A673 (cell line): ENCODE measurements around the gene NCLN. TPM values are rescaled to one million over a fixed set of nuclear protein-coding genes. Genes with fewer than 3 reads are reported as not detected.
"Not testable (repeated sequence)": the region's sequence is repeated elsewhere in the genome, so short reads cannot be mapped to it uniquely, and the experiment has no call there.

Source experiments
- BruUV-seq: library from RNA; stranded (reverse); fragments of 400-500 nt; replicated peaks from 2 replicates; lab custom pipeline; 2021; lab: Mats Ljungman, UMichigan
- CTCF ChIA-PET: fragments of 300-600 bp; sonication (Branson Sonifier 250); formaldehyde crosslinking; loops from one replicate; lab custom pipeline; 2022; ENCODE audit warnings: antibody characterized with exemption; lab: Charles Lee
- POLR2A ChIA-PET: fragments of 300-600 bp; sonication (Branson Sonifier 250); formaldehyde crosslinking; loops from one replicate; lab custom pipeline; 2022; ENCODE audit warnings: antibody characterized with exemption; ENCODE audit not compliant: low non-redundant PET; lab: Charles Lee
- DNase-seq: peaks from one replicate; pipeline ENCODE4 v3.0.0-alpha.2; 2015; ENCODE audit warnings: low spot score
- H3K27ac ChIP-seq: fragments of 200-600 bp; sonication (generic); 2 replicates; pipeline ENCODE4 v1.5.1; 2016; ENCODE audit warnings: mixed run types, low read depth, mild to moderate bottlenecking, mixed read lengths, antibody characterized with exemption, low read length; ENCODE audit not compliant: poor library complexity, severe bottlenecking
- H3K27me3 ChIP-seq: fragments of 200-600 bp; sonication (generic); replicated peaks from 2 replicates; pipeline ENCODE4 v1.6.1; 2017; ENCODE audit warnings: mixed run types, low read depth, mild to moderate bottlenecking, mixed read lengths, antibody characterized with exemption, low read length; ENCODE audit not compliant: insufficient read depth, poor library complexity
- H3K36me3 ChIP-seq: fragments of 200-600 bp; sonication (generic); 2 replicates; pipeline ENCODE4 v1.6.1; 2016; ENCODE audit warnings: mixed run types, mild to moderate bottlenecking, mixed read lengths, antibody characterized with exemption, low read length; ENCODE audit not compliant: insufficient read depth, poor library complexity, severe bottlenecking
- H3K4me1 ChIP-seq: fragments of 200-600 bp; sonication (generic); 2 replicates; pipeline ENCODE4 v1.6.1; 2017; ENCODE audit warnings: mixed run types, mild to moderate bottlenecking, mixed read lengths, antibody characterized with exemption, low read length; ENCODE audit not compliant: insufficient read depth, poor library complexity, severe bottlenecking
- H3K4me3 ChIP-seq: fragments of 200-600 bp; sonication (generic); 2 replicates; pipeline ENCODE4 v1.5.1; 2016; ENCODE audit warnings: low read depth, mixed run types, mild to moderate bottlenecking, mixed read lengths, low read length; ENCODE audit not compliant: poor library complexity, severe bottlenecking
- H3K9me3 ChIP-seq: fragments of 200-600 bp; sonication (generic); 2 replicates; pipeline ENCODE4 v1.6.1; 2016; ENCODE audit warnings: mixed run types, low read depth, mild to moderate bottlenecking, mixed read lengths, antibody characterized with exemption, low read length; ENCODE audit not compliant: poor library complexity, severe bottlenecking
- CTCF ChIP-seq: fragments of 300-800, 200-600 bp; sonication (generic); conservative IDR thresholded peaks from 2 replicates; pipeline ENCODE4 v1.5.1; 2017; ENCODE audit warnings: low read depth, mild to moderate bottlenecking, antibody characterized with exemption, low read length, moderate library complexity, mixed read lengths
- EZH2 ChIP-seq: fragments of 200-600 bp; sonication (generic); IDR thresholded peaks from 2 replicates; pipeline ENCODE4 v1.6.1; 2017; ENCODE audit warnings: borderline replicate concordance, low read depth, mild to moderate bottlenecking, mixed read lengths, antibody characterized with exemption, low read length; ENCODE audit not compliant: poor library complexity, severe bottlenecking
- intact Hi-C: fragments of 100-400 bp; cut with micrococcal nuclease; formaldehyde crosslinking; loops from one replicate; pipeline ENCODE4 v1.10.0; 2022; ENCODE audit not compliant: unreplicated experiment
- total RNA-seq: library from RNA; stranded (reverse); gene quantifications from 2 replicates; pipeline ENCODE4 v1.2.3, GENCODE V29; 2021

Gene NCLN
- total RNA-seq, 1 experiment from 2014 or later, result 122 TPM

- Histone ChIP-seq H3K9me3 (no peaks in the 10 kb centered on the region), H3K27me3 (no peaks in the 10 kb centered on the region), H3K4me3 (no peak overlapping the region), H3K4me1 (peaks cover 11% of the 10 kb centered on the region), H3K36me3 (peaks cover 16% of the 10 kb centered on the region), H3K27ac (no peak overlapping the region)
- BruUV-seq, result no TSS peak
- ChIA-PET CTCF (no interaction called here), POLR2A (no interaction called here)
- TF ChIP-seq EZH2 (no peak), CTCF (no peak)
- intact Hi-C loops, result no loop called here
- no peak for DNase-seq
These were observed 5.4 kb downstream of the NCLN start for GRCh38 chr19:3190921-3191805.

- intact Hi-C loops, POLR2A ChIA-PET, H3K27me3 ChIP-seq, H3K4me3 ChIP-seq, DNase-seq, H3K27ac ChIP-seq, CTCF ChIA-PET, H3K9me3 ChIP-seq, BruUV-seq: not testable (repeated sequence)
- Histone ChIP-seq H3K36me3 (peaks cover 19% of the 10 kb centered on the region), H3K4me1 (peaks cover 10% of the 10 kb centered on the region)
These were observed 6.0 kb downstream of the NCLN start for GRCh38 chr19:3191806-3192104.

GRCh38 chr19:3192228-3192635 is 6.5 kb downstream of the NCLN start:
- ChIA-PET POLR2A (no interaction called here), CTCF (no interaction called here)
- DNase-seq, result no peak
- Histone ChIP-seq H3K27me3 (no peaks in the 10 kb centered on the region), H3K9me3 (no peaks in the 10 kb centered on the region), H3K27ac (no peak overlapping the region), H3K36me3 (peaks cover 19% of the 10 kb centered on the region), H3K4me3 (no peak overlapping the region), H3K4me1 (peaks cover 6% of the 10 kb centered on the region)
- TF ChIP-seq EZH2 (no peak), CTCF (no peak)
- intact Hi-C loops, result no loop called here
- BruUV-seq, result no TSS peak

- ChIA-PET POLR2A (no interaction called here), CTCF (no interaction called here)
- DNase-seq, result no peak
- BruUV-seq, result no TSS peak
- H3K27me3 ChIP-seq, result no peaks in the 10 kb centered on the region
- TF ChIP-seq CTCF, result no peak
- TF ChIP-seq EZH2, result no peak
- H3K4me1 ChIP-seq, result peaks cover 1% of the 10 kb centered on the region
- intact Hi-C loops, result no loop called here
- H3K36me3 ChIP-seq, result peaks cover 19% of the 10 kb centered on the region
- H3K9me3 ChIP-seq, result no peaks in the 10 kb centered on the region
- no peak overlapping the region for H3K4me3 ChIP-seq
- no peak overlapping the region for H3K27ac ChIP-seq
These were observed 7.0 kb downstream of the NCLN start for GRCh38 chr19:3192684-3193083.
